GM12801 (cell line): ENCODE measurements around the gene GPR62.

Experiments used
- CTCF ChIP-seq: IDR thresholded peaks from one replicate; pipeline ENCODE4 v1.5.1; 2011; ENCODE audit warnings: control low read depth; ENCODE audit not compliant: insufficient read length; ENCODE audit errors: extremely low read depth

GPR62 gene

GRCh38 chr3:51955175-51955892, at the start of gene GPR62:
TSS of gene GPR62 (plus strand) at chr3:51955381. CDS start at chr3:51955653, 272 bp downstream.
- TF ChIP-seq CTCF = no peak

DNA sequence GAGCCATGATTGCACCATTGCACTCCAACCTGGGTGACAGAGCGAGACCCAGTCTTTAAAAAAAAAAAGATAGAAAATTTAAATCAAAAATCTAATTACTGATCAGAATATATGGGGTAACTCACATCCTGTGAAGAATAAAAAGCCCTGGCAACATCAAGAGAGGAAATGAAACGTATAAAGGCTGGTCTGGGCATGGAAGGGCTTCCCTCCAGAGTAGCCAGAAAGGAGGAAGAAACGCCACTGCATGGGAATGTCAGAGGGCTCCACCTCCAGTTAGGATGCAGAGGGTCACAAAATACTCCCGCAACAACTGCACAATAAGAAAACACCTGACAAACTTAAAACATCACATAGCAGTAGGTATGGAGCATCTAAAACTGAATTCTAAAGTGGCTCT, 47.2 kb upstream of the GPR62 start:
- no peak for TF ChIP-seq CTCF

DNA sequence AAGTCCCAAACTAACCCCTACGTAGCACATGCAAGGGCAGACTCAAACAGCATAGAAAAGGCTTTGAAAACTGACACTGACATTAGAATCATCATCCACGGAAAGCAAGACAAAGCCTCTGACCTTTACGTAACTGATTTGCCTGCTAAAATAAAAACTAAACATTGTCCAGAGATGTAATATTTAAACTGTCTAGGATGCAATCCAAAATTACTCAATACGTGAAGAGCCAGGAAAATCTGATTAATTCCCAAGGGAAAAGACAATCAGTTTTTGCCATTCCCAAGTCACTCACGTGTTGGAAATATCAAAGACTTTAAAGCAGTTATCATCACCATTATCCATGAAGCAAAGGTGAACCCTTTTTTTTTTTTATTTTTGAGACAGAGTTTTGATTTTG, 38.8 kb upstream of the GPR62 start:
- TF ChIP-seq CTCF = no peak

GRCh38 chr3:51921081-51921578, 34.1 kb upstream of the GPR62 start:
- no peak for TF ChIP-seq CTCF

GRCh38 chr3:51927061-51927977, 27.9 kb upstream of the GPR62 start:
- TF ChIP-seq CTCF = no peak

- TF ChIP-seq CTCF = no peak
Observed at GRCh38 chr3:51928438-51928837, 26.7 kb upstream of the GPR62 start.

DNA sequence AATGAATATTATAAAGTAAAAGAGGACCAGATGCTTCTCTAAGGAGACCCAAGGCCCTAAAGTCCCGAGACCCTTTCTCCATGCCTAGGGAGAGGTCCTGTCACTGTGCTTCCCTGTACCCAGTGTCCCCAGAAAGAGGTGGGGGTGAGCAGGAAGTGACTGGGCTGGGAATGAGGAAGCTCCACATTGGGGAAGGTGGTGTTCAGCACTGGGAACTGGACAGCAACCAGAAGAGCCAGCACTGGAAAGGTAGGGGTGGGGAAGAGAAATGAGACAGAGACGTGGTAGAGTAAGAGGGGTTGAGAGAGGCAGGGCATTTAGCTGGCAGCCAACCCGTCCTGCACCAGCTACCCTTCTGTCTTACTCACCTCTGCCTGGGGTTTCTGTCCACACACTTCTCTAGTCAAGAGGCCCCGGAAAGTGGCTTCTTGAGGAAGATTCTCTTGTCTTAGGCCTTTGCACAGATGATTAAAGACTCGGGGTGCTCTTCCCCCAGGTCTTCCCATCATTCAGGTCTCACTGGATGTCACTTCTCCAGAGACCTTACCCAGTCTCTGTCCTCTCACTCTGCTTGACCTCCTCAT, 25.7 kb upstream of the GPR62 start:
- TF ChIP-seq CTCF = no peak
